Naive B cell (primary cell): ENCODE data around the gene TECPR2. TPM values are rescaled to one million over a fixed set of nuclear protein-coding genes. Genes with fewer than 3 reads are reported as not detected.
A peak's percentile ranks its signal among the peaks of the same experiment; 100 is the strongest.

Experiments used
- ATAC-seq, 2 donors: fragments of 150-1000 bp; cut with Tn5 transposase; 2 replicates each; pipeline ENCODE4 v1.10.0; 2021; ENCODE audit warnings: low read depth in 2 of 2, mild to moderate bottlenecking in 2 of 2, moderate library complexity in 2 of 2
- DNase-seq: peaks from one replicate; pipeline ENCODE4 v3.0.0; 2022
- H3K27ac Mint-ChIP-seq, 6 donors: one replicate each; pipeline ENCODE4 v1.8.0; 2020 to 2022; ENCODE audit warnings: mild to moderate bottlenecking in 6 of 6, mixed read lengths in 6 of 6, moderate library complexity in 5 of 6, inconsistent platforms in 2 of 6
- H3K27me3 Mint-ChIP-seq, 3 donors: one replicate each; pipeline ENCODE4 v1.8.0; 2021 to 2022; ENCODE audit warnings: mixed read lengths in 3 of 3, mild to moderate bottlenecking in 1 of 3
- H3K36me3 Mint-ChIP-seq, 2 donors: one replicate each; pipeline ENCODE4 v1.8.0; 2020 to 2022; ENCODE audit warnings: mixed read lengths in 2 of 2, inconsistent platforms in 1 of 2, mild to moderate bottlenecking in 1 of 2
- H3K4me1 Mint-ChIP-seq, 3 donors: one replicate each; pipeline ENCODE4 v1.8.0; 2020 to 2022; ENCODE audit warnings: mixed read lengths in 3 of 3, inconsistent platforms in 1 of 3, mild to moderate bottlenecking in 1 of 3, moderate library complexity in 1 of 3
- H3K4me3 Mint-ChIP-seq, 8 donors: one replicate each; pipeline ENCODE4 v1.8.0; 2020 to 2022; ENCODE audit warnings: mild to moderate bottlenecking in 8 of 8, mixed read lengths in 8 of 8, moderate library complexity in 8 of 8, inconsistent platforms in 2 of 8
- H3K9me3 Mint-ChIP-seq, 7 donors: one replicate each; pipeline ENCODE4 v1.8.0; 2020 to 2022; ENCODE audit warnings: mixed read lengths in 7 of 7, mild to moderate bottlenecking in 5 of 7, inconsistent platforms in 2 of 7, moderate library complexity in 1 of 7
- polyA plus RNA-seq, 6 donors: library from polyadenylated mRNA; unstranded; fragments of 300-500 nt; fragmentation: Illumina TruSeq; gene quantifications; one replicate each; pipeline ENCODE4 v1.2.3, GENCODE V29; 2021; ENCODE audit warnings: low read depth in 6 of 6

The TECPR2 gene
- polyA plus RNA-seq, 6 donors from 2014 or later = 2.3 to 6.6 (median 3.1) TPM

- no peaks in the 10 kb centered on the region for H3K27me3 Mint-ChIP-seq
- no peak for DNase-seq
- no peak overlapping the region for H3K27ac Mint-ChIP-seq
- no peak for ATAC-seq
- no peak overlapping the region for H3K4me3 Mint-ChIP-seq
- no peaks in the 10 kb centered on the region for H3K9me3 Mint-ChIP-seq
- peaks cover 16 to 17% (median 17%) of the 10 kb centered on the region in 3 donors for H3K4me1 Mint-ChIP-seq
- H3K36me3 Mint-ChIP-seq = no peaks in the 10 kb centered on the region
These were observed 8.6 kb downstream of the TECPR2 start for GRCh38 chr14:102371361-102371760.

GRCh38 chr14:102373110-102373509, 10.4 kb downstream of the TECPR2 start:
- no peak for DNase-seq
- Mint-ChIP-seq H3K4me3 (no peak overlapping the region), H3K4me1 (peaks cover 10 to 17% (median 13%) of the 10 kb centered on the region in 3 donors), H3K36me3 (no peaks in the 10 kb centered on the region), H3K9me3 (no peaks in the 10 kb centered on the region), H3K27me3 (no peaks in the 10 kb centered on the region), H3K27ac (no peak overlapping the region)
- ATAC-seq = no peak

- no peak overlapping the region for H3K27ac Mint-ChIP-seq
- H3K4me3 Mint-ChIP-seq = no peak overlapping the region
- H3K36me3 Mint-ChIP-seq = no peaks in the 10 kb centered on the region
- ATAC-seq (no peak), DNase-seq (no peak)
- H3K9me3 Mint-ChIP-seq = no peaks in the 10 kb centered on the region
- no peaks in the 10 kb centered on the region for H3K27me3 Mint-ChIP-seq
- H3K4me1 Mint-ChIP-seq = peaks cover 7 to 12% (median 9%) of the 10 kb centered on the region in 3 donors
These were observed 11.5 kb downstream of the TECPR2 start for GRCh38 chr14:102374264-102374663.

GRCh38 chr14:102375119-102375518, 12.4 kb downstream of the TECPR2 start:
- peak overlapping the region in 1 of 6 donors; percentile 84 for H3K27ac Mint-ChIP-seq
- no peaks in the 10 kb centered on the region for H3K36me3 Mint-ChIP-seq
- DNase-seq (no peak), ATAC-seq (no peak)
- no peaks in the 10 kb centered on the region for H3K27me3 Mint-ChIP-seq
- peaks cover 4 to 11% (median 9%) of the 10 kb centered on the region in 3 donors for H3K4me1 Mint-ChIP-seq
- H3K4me3 Mint-ChIP-seq = no peak overlapping the region
- H3K9me3 Mint-ChIP-seq = no peaks in the 10 kb centered on the region

- Mint-ChIP-seq H3K4me3 (no peak overlapping the region), H3K27ac (no peak overlapping the region), H3K36me3 (no peaks in the 10 kb centered on the region), H3K27me3 (no peaks in the 10 kb centered on the region), H3K9me3 (no peaks in the 10 kb centered on the region), H3K4me1 (peaks cover 0 to 6% (median 0%) of the 10 kb centered on the region in 3 donors)
- no peak for DNase-seq
- no peak for ATAC-seq
These were observed 15.0 kb downstream of the TECPR2 start for GRCh38 chr14:102377696-102378095.

- ATAC-seq = no peak
- H3K4me1 Mint-ChIP-seq = peaks cover 0 to 6% (median 0%) of the 10 kb centered on the region in 3 donors
These were observed 16.1 kb downstream of the TECPR2 start for GRCh38 chr14:102378830-102379229.

GRCh38 chr14:102387086-102387485, 24.3 kb downstream of the TECPR2 start:
- Mint-ChIP-seq H3K27ac (no peak overlapping the region), H3K36me3 (no peaks in the 10 kb centered on the region), H3K4me1 (peaks cover 0 to 4% (median 0%) of the 10 kb centered on the region in 3 donors), H3K9me3 (no peaks in the 10 kb centered on the region), H3K27me3 (no peaks in the 10 kb centered on the region), H3K4me3 (no peak overlapping the region)
- ATAC-seq = no peak
- no peak for DNase-seq

More at GRCh38 chr14:102378830-102379229, 16.1 kb downstream of the TECPR2 start:
- Mint-ChIP-seq H3K36me3 (no peaks in the 10 kb centered on the region), H3K4me3 (no peak overlapping the region), H3K27ac (no peak overlapping the region), H3K9me3 (no peaks in the 10 kb centered on the region), H3K27me3 (no peaks in the 10 kb centered on the region)
- DNase-seq = no peak

- Mint-ChIP-seq H3K27me3 (no peaks in the 10 kb centered on the region), H3K4me1 (peaks cover 0 to 4% (median 0%) of the 10 kb centered on the region in 3 donors), H3K4me3 (no peak overlapping the region), H3K27ac (peak overlapping the region in 1 of 6 donors; percentile 80), H3K36me3 (no peaks in the 10 kb centered on the region), H3K9me3 (no peaks in the 10 kb centered on the region)
- DNase-seq (no peak), ATAC-seq (no peak)
These were observed 26.5 kb downstream of the TECPR2 start for GRCh38 chr14:102389246-102389645.

GRCh38 chr14:102390064-102390855, 27.5 kb downstream of the TECPR2 start:
- Mint-ChIP-seq H3K27me3 (no peaks in the 10 kb centered on the region), H3K4me1 (peaks cover 0 to 4% (median 0%) of the 10 kb centered on the region in 3 donors), H3K27ac (no peak overlapping the region), H3K9me3 (no peaks in the 10 kb centered on the region), H3K36me3 (peaks cover 0 to 4% of the 10 kb centered on the region in 2 donors), H3K4me3 (no peak overlapping the region)
- DNase-seq (no peak), ATAC-seq (no peak)

- peaks cover 14 to 15% of the 10 kb centered on the region in 2 donors for H3K36me3 Mint-ChIP-seq
- peaks cover 0 to 16% (median 6%) of the 10 kb centered on the region in 7 donors for H3K9me3 Mint-ChIP-seq
- H3K4me1 Mint-ChIP-seq = peaks cover 0 to 4% (median 0%) of the 10 kb centered on the region in 3 donors
- ATAC-seq = no peak
- H3K27ac Mint-ChIP-seq = peak overlapping the region in 1 of 6 donors; percentile 69
- no peak for DNase-seq
- H3K4me3 Mint-ChIP-seq = no peak overlapping the region
- no peaks in the 10 kb centered on the region for H3K27me3 Mint-ChIP-seq
These were observed 29.8 kb downstream of the TECPR2 start for GRCh38 chr14:102392506-102392905.

GRCh38 chr14:102394717-102395375, 32.1 kb downstream of the TECPR2 start:
- no peak overlapping the region for H3K4me3 Mint-ChIP-seq
- H3K27ac Mint-ChIP-seq = no peak overlapping the region
- no peaks in the 10 kb centered on the region for H3K27me3 Mint-ChIP-seq
- peaks cover 14 to 15% of the 10 kb centered on the region in 2 donors for H3K36me3 Mint-ChIP-seq
- no peak for DNase-seq
- peaks cover 0 to 33% (median 24%) of the 10 kb centered on the region in 7 donors for H3K9me3 Mint-ChIP-seq
- no peaks in the 10 kb centered on the region for H3K4me1 Mint-ChIP-seq
- ATAC-seq = no peak

GRCh38 chr14:102396521-102396920, 33.8 kb downstream of the TECPR2 start:
- DNase-seq (no peak), ATAC-seq (no peak)
- H3K9me3 Mint-ChIP-seq = peaks cover 0 to 37% (median 25%) of the 10 kb centered on the region in 7 donors
- peaks cover 0 to 2% (median 0%) of the 10 kb centered on the region in 3 donors for H3K4me1 Mint-ChIP-seq
- no peaks in the 10 kb centered on the region for H3K27me3 Mint-ChIP-seq
- H3K36me3 Mint-ChIP-seq = peaks cover 14 to 15% of the 10 kb centered on the region in 2 donors
- H3K27ac Mint-ChIP-seq = no peak overlapping the region
- no peak overlapping the region for H3K4me3 Mint-ChIP-seq

GRCh38 chr14:102403028-102403427, 40.3 kb downstream of the TECPR2 start:
- ATAC-seq (no peak), DNase-seq (no peak)
- Mint-ChIP-seq H3K9me3 (peaks cover 9 to 40% (median 38%) of the 10 kb centered on the region in 7 donors), H3K4me1 (peaks cover 0 to 6% (median 0%) of the 10 kb centered on the region in 3 donors), H3K27me3 (no peaks in the 10 kb centered on the region), H3K4me3 (no peak overlapping the region), H3K36me3 (peaks cover 11 to 17% of the 10 kb centered on the region in 2 donors), H3K27ac (peak overlapping the region in 1 of 6 donors; percentile 62)

- Mint-ChIP-seq H3K36me3 (peaks cover 20 to 24% of the 10 kb centered on the region in 2 donors), H3K4me3 (no peak overlapping the region), H3K27me3 (no peaks in the 10 kb centered on the region), H3K27ac (peak overlapping the region in 1 of 6 donors; percentile 19), H3K9me3 (peaks cover 9 to 18% (median 14%) of the 10 kb centered on the region in 7 donors), H3K4me1 (peaks cover 0 to 6% (median 0%) of the 10 kb centered on the region in 3 donors)
- ATAC-seq (no peak), DNase-seq (no peak)
These were observed 44.5 kb downstream of the TECPR2 start for GRCh38 chr14:102407258-102407657.
